ENCODE measurements around the gene FXR1. TPM values are rescaled to one million over a fixed set of nuclear protein-coding genes. Genes with fewer than 3 reads are reported as not detected.

FXR1 gene
- total RNA-seq, 1 experiment from 2014 or later = 126 TPM

- no peak overlapping the region for H3K4me3 ChIP-seq (ENCODE audit: low read depth, low read length)
- DNase-seq = no peak
- Mint-ChIP-seq H3K27me3 (ENCODE audit: insufficient read depth, unreplicated experiment) (no peaks in the 10 kb centered on the region), H3K4me1 (ENCODE audit: low read depth, unreplicated experiment) (no peaks in the 10 kb centered on the region), H3K36me3 (ENCODE audit: insufficient read depth, unreplicated experiment) (peaks cover 48% of the 10 kb centered on the region), H3K9me3 (ENCODE audit: unreplicated experiment) (no peaks in the 10 kb centered on the region), H3K27ac (ENCODE audit: unreplicated experiment) (no peak overlapping the region), H3K4me3 (ENCODE audit: unreplicated experiment) (no peak overlapping the region)
- H3K4me1 ChIP-seq = no peaks in the 10 kb centered on the region
- no peaks in the 10 kb centered on the region for H3K9me3 ChIP-seq
- intact Hi-C loops (cut with micrococcal nuclease; ENCODE audit: unreplicated experiment) = no loop called here
- BruUV-seq (replicated peaks) = no TSS peak
- no peaks in the 10 kb centered on the region for H3K36me3 ChIP-seq (ENCODE audit: control insufficient read depth, insufficient read depth, low read length)
- no peak for TF ChIP-seq CTCF (IDR thresholded peaks at IDR 0.05; ENCODE audit: insufficient read depth in 1 of 2, low read depth in 1 of 2, low read length in 1 of 2, severe bottlenecking in 1 of 2, unreplicated experiment in 1 of 2)
- CTCF ChIA-PET = no interaction called here
- H3K27me3 ChIP-seq (replicated peaks; ENCODE audit: control insufficient read depth, insufficient read depth, low read length) = no peaks in the 10 kb centered on the region
- POLR2A ChIA-PET = no interaction called here
These were observed 61.1 kb downstream of the FXR1 start for GRCh38 chr3:180973543-180973942.

GRCh38 chr3:180974286-180974685, 61.8 kb downstream of the FXR1 start:
- TF ChIP-seq CTCF (IDR thresholded peaks at IDR 0.05; ENCODE audit: insufficient read depth in 1 of 2, low read depth in 1 of 2, low read length in 1 of 2, severe bottlenecking in 1 of 2, unreplicated experiment in 1 of 2) = no peak
- no peaks in the 10 kb centered on the region for H3K9me3 Mint-ChIP-seq (ENCODE audit: unreplicated experiment)
- ChIA-PET POLR2A (no interaction called here), CTCF (no interaction called here)
- peaks cover 45% of the 10 kb centered on the region for H3K36me3 Mint-ChIP-seq (ENCODE audit: insufficient read depth, unreplicated experiment)
- Histone ChIP-seq H3K27me3 (replicated peaks; ENCODE audit: control insufficient read depth, insufficient read depth, low read length) (no peaks in the 10 kb centered on the region), H3K4me3 (ENCODE audit: low read depth, low read length) (no peak overlapping the region), H3K36me3 (ENCODE audit: control insufficient read depth, insufficient read depth, low read length) (no peaks in the 10 kb centered on the region), H3K9me3 (no peaks in the 10 kb centered on the region), H3K4me1 (no peaks in the 10 kb centered on the region)
- intact Hi-C loops (cut with micrococcal nuclease; ENCODE audit: unreplicated experiment) = no loop called here
- no peak overlapping the region for H3K4me3 Mint-ChIP-seq (ENCODE audit: unreplicated experiment)
- no peaks in the 10 kb centered on the region for H3K4me1 Mint-ChIP-seq (ENCODE audit: low read depth, unreplicated experiment)
- H3K27me3 Mint-ChIP-seq (ENCODE audit: insufficient read depth, unreplicated experiment) = no peaks in the 10 kb centered on the region
- no peak for DNase-seq
- no TSS peak for BruUV-seq (replicated peaks)
- no peak overlapping the region for H3K27ac Mint-ChIP-seq (ENCODE audit: unreplicated experiment)

- no peak for TF ChIP-seq CTCF (IDR thresholded peaks at IDR 0.05; ENCODE audit: insufficient read depth in 1 of 2, low read depth in 1 of 2, low read length in 1 of 2, severe bottlenecking in 1 of 2, unreplicated experiment in 1 of 2)
- no peak for DNase-seq
- H3K36me3 ChIP-seq (ENCODE audit: control insufficient read depth, insufficient read depth, low read length) = no peaks in the 10 kb centered on the region
- no TSS peak for BruUV-seq (replicated peaks)
- H3K27ac Mint-ChIP-seq (ENCODE audit: unreplicated experiment) = no peak overlapping the region
- CTCF ChIA-PET = no interaction called here
- no peak overlapping the region for H3K4me3 Mint-ChIP-seq (ENCODE audit: unreplicated experiment)
- no peaks in the 10 kb centered on the region for H3K9me3 ChIP-seq
- H3K27me3 Mint-ChIP-seq (ENCODE audit: insufficient read depth, unreplicated experiment) = no peaks in the 10 kb centered on the region
- no peaks in the 10 kb centered on the region for H3K9me3 Mint-ChIP-seq (ENCODE audit: unreplicated experiment)
- no peaks in the 10 kb centered on the region for H3K4me1 Mint-ChIP-seq (ENCODE audit: low read depth, unreplicated experiment)
- H3K27me3 ChIP-seq (replicated peaks; ENCODE audit: control insufficient read depth, insufficient read depth, low read length) = no peaks in the 10 kb centered on the region
- intact Hi-C loops (cut with micrococcal nuclease; ENCODE audit: unreplicated experiment) = no loop called here
- H3K4me1 ChIP-seq = peaks cover 4% of the 10 kb centered on the region; the same call in 1 of the 2 replicates
- POLR2A ChIA-PET = no interaction called here
- H3K4me3 ChIP-seq (ENCODE audit: low read depth, low read length) = no peak overlapping the region
- peaks cover 31% of the 10 kb centered on the region for H3K36me3 Mint-ChIP-seq (ENCODE audit: insufficient read depth, unreplicated experiment)
These were observed 65.0 kb downstream of the FXR1 start for GRCh38 chr3:180977498-180977897.
